SH-SY5Y (cell line): ENCODE measurements around the gene TRDN.

Experiments
- GATA2 ChIP-seq: IDR thresholded peaks from 2 replicates; pipeline ENCODE4 v1.6.1; 2011; ENCODE audit warnings: mild to moderate bottlenecking, low read depth, low read length
- GATA3 ChIP-seq: IDR thresholded peaks from 2 replicates; pipeline ENCODE4 v1.6.1; 2011; ENCODE audit warnings: low read depth, mild to moderate bottlenecking, low read length, moderate library complexity

DNA sequence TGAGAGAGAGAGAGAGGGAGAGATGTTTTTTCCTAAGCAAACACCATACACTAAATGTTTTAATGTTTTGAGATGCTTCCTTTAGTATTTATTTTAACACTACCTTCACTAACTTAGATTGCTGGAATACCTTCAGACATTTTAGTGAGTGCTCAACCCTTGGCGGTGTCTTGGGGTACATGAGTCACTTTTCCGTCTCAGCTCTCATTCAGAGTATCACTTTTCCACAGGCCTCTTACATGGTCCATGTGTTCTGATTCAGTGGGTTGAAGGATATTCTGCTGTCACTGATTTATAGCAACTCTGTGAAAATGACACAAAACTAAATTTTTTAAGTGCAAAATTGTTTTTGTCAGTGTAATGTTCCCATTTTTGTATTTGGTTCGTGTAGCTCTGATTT lies 422.8 kb downstream of the TRDN start:
- no peak for TF ChIP-seq GATA3
- no peak for TF ChIP-seq GATA2
